SK-N-SH (cell line): ENCODE data around the gene DYNC2H1.

Source experiments
- CHD2 ChIP-seq: fragments of 150-350 bp; IDR thresholded peaks from 2 replicates; pipeline ENCODE4 v1.6.1; 2018; ENCODE audit warnings: low read length; ENCODE audit not compliant: partially characterized antibody
- EP300 ChIP-seq, 2 experiments: IDR thresholded peaks; 2 replicates each; pipeline versions ENCODE4 v1.4.0 to v1.6.1; 2012; ENCODE audit warnings: borderline replicate concordance in 1 of 2, low read depth in 1 of 2, low read length in 1 of 2
- EZH2phosphoT487 ChIP-seq: fragments of 200-600 bp; sonication (generic); IDR thresholded peaks from 2 replicates; pipeline ENCODE4 v1.6.1; 2017; ENCODE audit warnings: low read depth, mixed run types, mild to moderate bottlenecking, antibody characterized with exemption, moderate library complexity, borderline replicate concordance
- JUND ChIP-seq: IDR thresholded peaks from 2 replicates; pipeline ENCODE4 v1.4.0; 2012
- NFIC ChIP-seq: IDR thresholded peaks from 2 replicates; pipeline ENCODE4 v1.4.0; 2012; ENCODE audit warnings: borderline replicate concordance
- POLR2AphosphoS5 ChIP-seq: IDR thresholded peaks from 2 replicates; pipeline ENCODE4 v1.6.1; 2012; ENCODE audit warnings: low read depth, low read length
- RFX5 ChIP-seq: IDR thresholded peaks from 2 replicates; pipeline ENCODE4 v1.6.1; 2012; ENCODE audit warnings: mild to moderate bottlenecking, improper control_type of control experiment, low read length
- RXRA ChIP-seq: IDR thresholded peaks from 2 replicates; pipeline ENCODE4 v1.4.0; 2012; ENCODE audit warnings: low read depth, mild to moderate bottlenecking, borderline replicate concordance
- SMC3 ChIP-seq: IDR thresholded peaks from 2 replicates; pipeline ENCODE4 v1.6.1; 2012; ENCODE audit warnings: low read depth, low read length, improper control_type of control experiment
- YY1 ChIP-seq: IDR thresholded peaks from 2 replicates; pipeline ENCODE4 v1.4.0; 2012; ENCODE audit warnings: low read depth, mild to moderate bottlenecking
- TF ChIP-seq, protein P1 (sequence below): fragments of 200-600 bp; sonication (generic); IDR thresholded peaks from 2 replicates; pipeline ENCODE4 v1.6.1; 2017; ENCODE audit warnings: antibody characterized with exemption, mild to moderate bottlenecking, moderate library complexity
- TF ChIP-seq, protein P2 (sequence below): fragments of 150-350 bp; IDR thresholded peaks from 2 replicates; pipeline ENCODE4 v1.6.1; 2017; ENCODE audit warnings: antibody characterized with exemption, low read length, low read depth, borderline replicate concordance
- TF ChIP-seq, protein P3 (sequence below): IDR thresholded peaks from 2 replicates; pipeline ENCODE4 v1.6.1; 2012; ENCODE audit warnings: mild to moderate bottlenecking, low read depth, low read length, moderate library complexity
- TF ChIP-seq, protein P4 (sequence below): IDR thresholded peaks from 2 replicates; pipeline ENCODE4 v1.4.0; 2012; ENCODE audit warnings: low read depth, borderline replicate concordance

DNA sequence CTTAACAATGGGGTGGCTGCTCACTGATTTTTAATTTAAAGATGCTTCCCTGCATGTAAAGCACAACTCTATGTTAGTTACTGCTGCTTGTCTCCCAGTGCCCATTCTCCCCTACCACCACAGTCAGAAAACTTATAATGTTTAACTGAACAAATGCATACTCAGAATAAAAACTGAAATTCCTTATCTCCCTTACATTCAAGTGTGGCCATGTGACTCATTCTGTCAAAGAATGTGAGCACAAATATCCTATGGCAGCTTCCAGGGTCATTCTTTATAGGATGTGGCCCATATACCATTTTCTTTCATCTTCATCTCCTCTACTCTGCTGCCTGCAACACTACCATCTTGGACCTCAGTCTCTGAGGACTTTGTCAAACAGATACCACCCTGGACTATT lies 374.8 kb downstream of the DYNC2H1 start:
- TF ChIP-seq, protein P1, sequence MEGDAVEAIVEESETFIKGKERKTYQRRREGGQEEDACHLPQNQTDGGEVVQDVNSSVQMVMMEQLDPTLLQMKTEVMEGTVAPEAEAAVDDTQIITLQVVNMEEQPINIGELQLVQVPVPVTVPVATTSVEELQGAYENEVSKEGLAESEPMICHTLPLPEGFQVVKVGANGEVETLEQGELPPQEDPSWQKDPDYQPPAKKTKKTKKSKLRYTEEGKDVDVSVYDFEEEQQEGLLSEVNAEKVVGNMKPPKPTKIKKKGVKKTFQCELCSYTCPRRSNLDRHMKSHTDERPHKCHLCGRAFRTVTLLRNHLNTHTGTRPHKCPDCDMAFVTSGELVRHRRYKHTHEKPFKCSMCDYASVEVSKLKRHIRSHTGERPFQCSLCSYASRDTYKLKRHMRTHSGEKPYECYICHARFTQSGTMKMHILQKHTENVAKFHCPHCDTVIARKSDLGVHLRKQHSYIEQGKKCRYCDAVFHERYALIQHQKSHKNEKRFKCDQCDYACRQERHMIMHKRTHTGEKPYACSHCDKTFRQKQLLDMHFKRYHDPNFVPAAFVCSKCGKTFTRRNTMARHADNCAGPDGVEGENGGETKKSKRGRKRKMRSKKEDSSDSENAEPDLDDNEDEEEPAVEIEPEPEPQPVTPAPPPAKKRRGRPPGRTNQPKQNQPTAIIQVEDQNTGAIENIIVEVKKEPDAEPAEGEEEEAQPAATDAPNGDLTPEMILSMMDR, result no peak
- no peak for TF ChIP-seq EZH2phosphoT487
- TF ChIP-seq, protein P2, sequence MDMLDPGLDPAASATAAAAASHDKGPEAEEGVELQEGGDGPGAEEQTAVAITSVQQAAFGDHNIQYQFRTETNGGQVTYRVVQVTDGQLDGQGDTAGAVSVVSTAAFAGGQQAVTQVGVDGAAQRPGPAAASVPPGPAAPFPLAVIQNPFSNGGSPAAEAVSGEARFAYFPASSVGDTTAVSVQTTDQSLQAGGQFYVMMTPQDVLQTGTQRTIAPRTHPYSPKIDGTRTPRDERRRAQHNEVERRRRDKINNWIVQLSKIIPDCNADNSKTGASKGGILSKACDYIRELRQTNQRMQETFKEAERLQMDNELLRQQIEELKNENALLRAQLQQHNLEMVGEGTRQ, result no peak
- TF ChIP-seq EP300 (IDR thresholded peaks at IDR 0.05; ENCODE audit: borderline replicate concordance in 1 of 2, low read depth in 1 of 2, low read length in 1 of 2), result no peak
- TF ChIP-seq YY1, result no peak
- TF ChIP-seq RXRA, result no peak
- no peak for TF ChIP-seq CHD2
- no peak for TF ChIP-seq POLR2AphosphoS5
- TF ChIP-seq, protein P3, sequence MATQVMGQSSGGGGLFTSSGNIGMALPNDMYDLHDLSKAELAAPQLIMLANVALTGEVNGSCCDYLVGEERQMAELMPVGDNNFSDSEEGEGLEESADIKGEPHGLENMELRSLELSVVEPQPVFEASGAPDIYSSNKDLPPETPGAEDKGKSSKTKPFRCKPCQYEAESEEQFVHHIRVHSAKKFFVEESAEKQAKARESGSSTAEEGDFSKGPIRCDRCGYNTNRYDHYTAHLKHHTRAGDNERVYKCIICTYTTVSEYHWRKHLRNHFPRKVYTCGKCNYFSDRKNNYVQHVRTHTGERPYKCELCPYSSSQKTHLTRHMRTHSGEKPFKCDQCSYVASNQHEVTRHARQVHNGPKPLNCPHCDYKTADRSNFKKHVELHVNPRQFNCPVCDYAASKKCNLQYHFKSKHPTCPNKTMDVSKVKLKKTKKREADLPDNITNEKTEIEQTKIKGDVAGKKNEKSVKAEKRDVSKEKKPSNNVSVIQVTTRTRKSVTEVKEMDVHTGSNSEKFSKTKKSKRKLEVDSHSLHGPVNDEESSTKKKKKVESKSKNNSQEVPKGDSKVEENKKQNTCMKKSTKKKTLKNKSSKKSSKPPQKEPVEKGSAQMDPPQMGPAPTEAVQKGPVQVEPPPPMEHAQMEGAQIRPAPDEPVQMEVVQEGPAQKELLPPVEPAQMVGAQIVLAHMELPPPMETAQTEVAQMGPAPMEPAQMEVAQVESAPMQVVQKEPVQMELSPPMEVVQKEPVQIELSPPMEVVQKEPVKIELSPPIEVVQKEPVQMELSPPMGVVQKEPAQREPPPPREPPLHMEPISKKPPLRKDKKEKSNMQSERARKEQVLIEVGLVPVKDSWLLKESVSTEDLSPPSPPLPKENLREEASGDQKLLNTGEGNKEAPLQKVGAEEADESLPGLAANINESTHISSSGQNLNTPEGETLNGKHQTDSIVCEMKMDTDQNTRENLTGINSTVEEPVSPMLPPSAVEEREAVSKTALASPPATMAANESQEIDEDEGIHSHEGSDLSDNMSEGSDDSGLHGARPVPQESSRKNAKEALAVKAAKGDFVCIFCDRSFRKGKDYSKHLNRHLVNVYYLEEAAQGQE, result no peak
- TF ChIP-seq, protein P4, sequence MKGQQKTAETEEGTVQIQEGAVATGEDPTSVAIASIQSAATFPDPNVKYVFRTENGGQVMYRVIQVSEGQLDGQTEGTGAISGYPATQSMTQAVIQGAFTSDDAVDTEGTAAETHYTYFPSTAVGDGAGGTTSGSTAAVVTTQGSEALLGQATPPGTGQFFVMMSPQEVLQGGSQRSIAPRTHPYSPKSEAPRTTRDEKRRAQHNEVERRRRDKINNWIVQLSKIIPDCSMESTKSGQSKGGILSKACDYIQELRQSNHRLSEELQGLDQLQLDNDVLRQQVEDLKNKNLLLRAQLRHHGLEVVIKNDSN, result no peak
- no peak for TF ChIP-seq RFX5
- TF ChIP-seq JUND, result no peak
- TF ChIP-seq SMC3, result no peak
- TF ChIP-seq NFIC, result no peak
